MM.1S (cell line): ENCODE results near the gene TMEM135.

Source experiments
- DNase-seq: peaks from one replicate; pipeline ENCODE4 v3.0.0-alpha.2; 2015
- H2AFZ ChIP-seq: fragments of 300-600 bp; sonication (generic); 2 replicates; pipeline ENCODE4 v1.6.0; 2016; ENCODE audit warnings: antibody characterized with exemption, low read length
- H3F3A ChIP-seq: fragments of 300-600 bp; sonication (generic); 2 replicates; pipeline ENCODE4 v1.6.1; 2016; ENCODE audit warnings: mild to moderate bottlenecking, antibody characterized with exemption, low read length, moderate library complexity, mixed read lengths; ENCODE audit not compliant: insufficient read depth
- H3K27ac ChIP-seq: fragments of 300-600 bp; sonication (generic); 2 replicates; pipeline ENCODE4 v1.5.1; 2016; ENCODE audit warnings: mild to moderate bottlenecking, low read length
- H3K27me3 ChIP-seq: fragments of 300-600 bp; sonication (generic); replicated peaks from 2 replicates; pipeline ENCODE4 v1.6.0; 2016; ENCODE audit warnings: low read length; ENCODE audit not compliant: insufficient read depth
- H3K36me3 ChIP-seq: fragments of 300-600 bp; sonication (generic); replicated peaks from 2 replicates; pipeline ENCODE4 v1.6.1; 2016; ENCODE audit warnings: mild to moderate bottlenecking, low read length, mixed read lengths; ENCODE audit not compliant: insufficient read depth
- H3K4me1 ChIP-seq: fragments of 300-600 bp; sonication (generic); 2 replicates; pipeline ENCODE4 v1.6.1; 2016; ENCODE audit warnings: low read length, mixed read lengths
- H3K4me2 ChIP-seq: fragments of 300-600 bp; sonication (generic); 2 replicates; pipeline ENCODE4 v1.6.0; 2016; ENCODE audit warnings: low read depth, low read length
- H3K4me3 ChIP-seq: fragments of 300-600 bp; sonication (generic); 2 replicates; pipeline ENCODE4 v1.5.1; 2016; ENCODE audit warnings: low read length, mixed read lengths
- H3K79me2 ChIP-seq: fragments of 300-600 bp; sonication (generic); 2 replicates; pipeline ENCODE4 v1.6.1; 2016; ENCODE audit warnings: mixed run types, low read length, mixed read lengths
- H3K9ac ChIP-seq: fragments of 300-600 bp; sonication (generic); 2 replicates; pipeline ENCODE4 v1.6.1; 2016; ENCODE audit warnings: low read length, mixed read lengths
- H3K9me2 ChIP-seq: fragments of 300-600 bp; sonication (generic); replicated peaks from 2 replicates; pipeline ENCODE4 v1.6.1; 2016; ENCODE audit warnings: mild to moderate bottlenecking, low read length, mixed read lengths; ENCODE audit not compliant: insufficient read depth
- H3K9me3 ChIP-seq: fragments of 300-600 bp; sonication (generic); replicated peaks from 2 replicates; pipeline ENCODE4 v1.6.1; 2016; ENCODE audit warnings: mild to moderate bottlenecking, low read length, mixed read lengths; ENCODE audit not compliant: insufficient read depth
- H4K20me1 ChIP-seq: fragments of 300-600 bp; sonication (generic); 2 replicates; pipeline ENCODE4 v1.6.1; 2016; ENCODE audit warnings: mild to moderate bottlenecking, low read length, moderate library complexity, mixed read lengths; ENCODE audit not compliant: insufficient read depth
- CTCF ChIP-seq: fragments of 300-600 bp; sonication (generic); IDR thresholded peaks from 2 replicates; pipeline ENCODE4 v1.5.1; 2016; ENCODE audit warnings: antibody characterized with exemption, low read length, mixed read lengths
- EZH2 ChIP-seq: fragments of 300-600 bp; sonication (generic); optimal IDR thresholded peaks from 2 replicates; pipeline ENCODE3; 2017; ENCODE audit warnings: low read depth, mild to moderate bottlenecking, antibody characterized with exemption, low read length, mixed read lengths
- EZH2phosphoT487 ChIP-seq: fragments of 300-600 bp; sonication (generic); IDR thresholded peaks from 2 replicates; pipeline ENCODE4 v1.6.1; 2018; ENCODE audit warnings: antibody characterized with exemption, low read length

The TMEM135 gene

GRCh38 chr11:87317441-87317840, 279.7 kb downstream of the TMEM135 start:
- H4K20me1 ChIP-seq = no peaks in the 10 kb centered on the region
- no peak for DNase-seq
- H3K27me3 ChIP-seq = no peaks in the 10 kb centered on the region
- no peaks in the 10 kb centered on the region for H3K9me3 ChIP-seq
- no peak for TF ChIP-seq EZH2phosphoT487
- TF ChIP-seq CTCF = no peak
- no peak for TF ChIP-seq EZH2
- H3K4me2 ChIP-seq = no peak overlapping the region
- H3K27ac ChIP-seq = no peak overlapping the region
- no peak overlapping the region for H3K9ac ChIP-seq
- H3K36me3 ChIP-seq = no peaks in the 10 kb centered on the region
- no peak overlapping the region for H3K4me3 ChIP-seq
- no peak overlapping the region for H2AFZ ChIP-seq
- no peaks in the 10 kb centered on the region for H3K9me2 ChIP-seq
- no peaks in the 10 kb centered on the region for H3K79me2 ChIP-seq
- H3K4me1 ChIP-seq = peaks cover 5% of the 10 kb centered on the region; the same call in 1 of the 2 replicates
- 0 out of 2 replicates have a peak, but pooled peaks cover 3% of the 10 kb centered on the region for H3F3A ChIP-seq

DNA sequence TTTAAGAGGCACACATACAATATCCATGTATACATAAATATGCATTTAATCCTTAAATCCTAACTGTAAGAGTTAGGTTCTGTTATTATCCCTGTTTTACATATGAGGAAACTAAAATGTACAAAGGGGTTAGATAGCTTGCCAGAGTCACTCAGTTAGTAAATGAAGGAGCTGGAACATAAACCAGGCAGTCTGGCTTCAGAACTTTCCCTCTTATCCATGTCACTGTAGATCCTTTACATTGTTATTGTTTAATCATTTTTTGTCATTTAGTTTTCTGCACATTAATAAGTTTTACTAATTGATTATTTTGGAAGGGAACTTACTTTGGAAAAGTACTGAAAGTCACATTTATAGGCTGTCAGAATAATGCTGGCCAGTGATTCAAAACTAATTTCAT, 282.4 kb downstream of the TMEM135 start:
- H3F3A ChIP-seq = 0 out of 2 replicates have a peak, but pooled peaks cover 3% of the 10 kb centered on the region
- no peak overlapping the region for H3K27ac ChIP-seq
- H4K20me1 ChIP-seq = no peaks in the 10 kb centered on the region
- no peaks in the 10 kb centered on the region for H3K79me2 ChIP-seq
- no peaks in the 10 kb centered on the region for H3K36me3 ChIP-seq
- no peak overlapping the region for H3K9ac ChIP-seq
- no peak overlapping the region for H3K4me3 ChIP-seq
- no peak overlapping the region for H2AFZ ChIP-seq
- peaks cover 5% of the 10 kb centered on the region; the same call in 1 of the 2 replicates for H3K4me1 ChIP-seq
- no peak for DNase-seq
- H3K27me3 ChIP-seq = no peaks in the 10 kb centered on the region
- H3K9me3 ChIP-seq = no peaks in the 10 kb centered on the region
- TF ChIP-seq EZH2phosphoT487 = no peak
- no peak for TF ChIP-seq EZH2
- H3K9me2 ChIP-seq = no peaks in the 10 kb centered on the region
- no peak overlapping the region for H3K4me2 ChIP-seq

DNA sequence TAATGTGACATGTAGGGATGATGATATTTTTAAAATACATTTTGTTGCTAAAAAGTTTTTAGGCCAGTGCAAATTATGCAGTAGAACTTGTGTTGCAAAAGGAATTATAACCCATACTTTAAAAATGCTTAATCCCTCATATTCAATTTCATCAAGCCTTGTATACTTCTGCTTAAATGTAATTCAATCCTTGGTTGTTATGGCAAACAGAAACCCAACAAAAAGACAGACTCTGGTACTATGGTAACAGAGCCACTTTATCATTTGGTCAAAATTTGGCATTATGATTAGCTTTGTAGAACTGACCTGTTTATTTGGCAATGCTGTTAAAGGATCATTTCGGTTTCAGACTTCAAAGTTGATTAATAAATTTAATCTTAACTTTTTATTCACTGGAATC, 284.8 kb downstream of the TMEM135 start:
- no peak overlapping the region for H3K27ac ChIP-seq
- no peak overlapping the region for H2AFZ ChIP-seq
- H3K9me3 ChIP-seq = no peaks in the 10 kb centered on the region
- no peaks in the 10 kb centered on the region for H3K36me3 ChIP-seq
- no peaks in the 10 kb centered on the region for H3K4me1 ChIP-seq
- no peaks in the 10 kb centered on the region for H3F3A ChIP-seq
- TF ChIP-seq CTCF (no peak), EZH2phosphoT487 (no peak), EZH2 (no peak)
- no peaks in the 10 kb centered on the region for H3K27me3 ChIP-seq
- H3K79me2 ChIP-seq = no peaks in the 10 kb centered on the region
- no peak overlapping the region for H3K9ac ChIP-seq
- H3K4me2 ChIP-seq = no peak overlapping the region
- DNase-seq = no peak
- no peaks in the 10 kb centered on the region for H3K9me2 ChIP-seq
- no peak overlapping the region for H3K4me3 ChIP-seq
- H4K20me1 ChIP-seq = no peaks in the 10 kb centered on the region

- Histone ChIP-seq H3K4me3 (no peak overlapping the region), H3K9me2 (no peaks in the 10 kb centered on the region), H4K20me1 (no peaks in the 10 kb centered on the region), H3K27ac (no peak overlapping the region), H3K79me2 (no peaks in the 10 kb centered on the region), H3K4me2 (no peak overlapping the region), H3F3A (no peaks in the 10 kb centered on the region), H2AFZ (no peak overlapping the region), H3K4me1 (no peaks in the 10 kb centered on the region), H3K27me3 (no peaks in the 10 kb centered on the region), H3K9ac (no peak overlapping the region), H3K36me3 (no peaks in the 10 kb centered on the region), H3K9me3 (no peaks in the 10 kb centered on the region)
- TF ChIP-seq CTCF = no peak
- TF ChIP-seq EZH2phosphoT487 = no peak
- no peak for TF ChIP-seq EZH2
- DNase-seq = no peak
These were observed 286.2 kb downstream of the TMEM135 start for GRCh38 chr11:87323899-87324298.
